ENCODE data around the gene RPP40.

DNA sequence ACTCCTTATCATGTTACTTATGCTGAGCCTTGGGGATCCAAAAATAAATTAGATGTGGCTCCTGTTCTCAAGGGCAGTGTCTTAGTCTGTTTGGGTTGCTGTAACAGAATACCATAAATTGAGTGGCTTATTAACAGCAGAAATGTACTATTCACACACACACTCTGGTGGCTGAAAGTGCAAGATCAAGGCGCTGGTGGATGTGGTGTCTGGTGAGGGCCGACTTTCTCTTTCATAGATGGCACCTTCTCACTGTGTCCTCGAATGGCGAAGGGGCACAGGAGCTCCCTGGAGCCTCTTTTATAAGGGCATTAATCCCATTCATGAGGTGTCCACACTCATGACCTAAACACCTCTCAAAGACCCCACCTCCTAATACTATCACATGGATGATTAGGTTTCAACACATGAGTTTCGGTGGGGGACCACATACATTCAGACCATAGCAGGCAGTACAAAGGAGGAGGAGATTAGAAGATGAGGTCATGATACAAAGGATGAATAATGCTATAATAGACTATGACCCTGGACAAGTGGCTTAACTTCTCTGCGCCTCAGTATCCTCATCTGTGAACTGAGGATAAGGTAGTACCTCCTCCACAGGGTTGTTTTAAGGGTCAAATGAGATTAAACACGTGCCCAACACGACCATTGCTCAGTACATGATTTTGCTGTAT lies 34.1 kb downstream of the RPP40 start:
- TF ChIP-seq, protein P1, sequence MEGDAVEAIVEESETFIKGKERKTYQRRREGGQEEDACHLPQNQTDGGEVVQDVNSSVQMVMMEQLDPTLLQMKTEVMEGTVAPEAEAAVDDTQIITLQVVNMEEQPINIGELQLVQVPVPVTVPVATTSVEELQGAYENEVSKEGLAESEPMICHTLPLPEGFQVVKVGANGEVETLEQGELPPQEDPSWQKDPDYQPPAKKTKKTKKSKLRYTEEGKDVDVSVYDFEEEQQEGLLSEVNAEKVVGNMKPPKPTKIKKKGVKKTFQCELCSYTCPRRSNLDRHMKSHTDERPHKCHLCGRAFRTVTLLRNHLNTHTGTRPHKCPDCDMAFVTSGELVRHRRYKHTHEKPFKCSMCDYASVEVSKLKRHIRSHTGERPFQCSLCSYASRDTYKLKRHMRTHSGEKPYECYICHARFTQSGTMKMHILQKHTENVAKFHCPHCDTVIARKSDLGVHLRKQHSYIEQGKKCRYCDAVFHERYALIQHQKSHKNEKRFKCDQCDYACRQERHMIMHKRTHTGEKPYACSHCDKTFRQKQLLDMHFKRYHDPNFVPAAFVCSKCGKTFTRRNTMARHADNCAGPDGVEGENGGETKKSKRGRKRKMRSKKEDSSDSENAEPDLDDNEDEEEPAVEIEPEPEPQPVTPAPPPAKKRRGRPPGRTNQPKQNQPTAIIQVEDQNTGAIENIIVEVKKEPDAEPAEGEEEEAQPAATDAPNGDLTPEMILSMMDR (conservative IDR thresholded peaks at IDR 0.05; ENCODE audit: low read length), result no peak
- TF ChIP-seq EZH2phosphoT487 (IDR thresholded peaks at IDR 0.05; ENCODE audit: borderline replicate concordance, low read depth, low read length), result no peak

All from OCI-LY7 (cell line).